Fibroblast of gingiva (primary cell): ENCODE results near the gene PEX14.
A peak's percentile ranks its signal among the peaks of the same experiment; 100 is the strongest.

Source experiments
- DNase-seq: peaks from one replicate; pipeline ENCODE4 v3.0.0-alpha.2; 2011; ENCODE audit warnings: low read depth

The PEX14 gene

GRCh38 chr1:10665930-10666850, 191.4 kb downstream of the PEX14 start:
- peak; percentile 39 for DNase-seq

- DNase-seq = no peak
These were observed 193.4 kb downstream of the PEX14 start for GRCh38 chr1:10667861-10668761.

- no peak for DNase-seq
These were observed 194.8 kb downstream of the PEX14 start for GRCh38 chr1:10669570-10669969.

GRCh38 chr1:10670190-10670589, 195.4 kb downstream of the PEX14 start:
- no peak for DNase-seq

- no peak for DNase-seq
These were observed 196.3 kb downstream of the PEX14 start for GRCh38 chr1:10671090-10671489.

GRCh38 chr1:10671622-10672342, 197.0 kb downstream of the PEX14 start:
- DNase-seq = no peak

GRCh38 chr1:10672343-10673050, 197.7 kb downstream of the PEX14 start:
- no peak for DNase-seq

GRCh38 chr1:10673109-10673711, 198.5 kb downstream of the PEX14 start:
- DNase-seq = no peak

- DNase-seq = no peak
These were observed 199.5 kb downstream of the PEX14 start for GRCh38 chr1:10674222-10674621.

- DNase-seq = no peak
These were observed 200.2 kb downstream of the PEX14 start for GRCh38 chr1:10674700-10675609.

GRCh38 chr1:10675813-10676212, 201.1 kb downstream of the PEX14 start:
- DNase-seq = no peak

GRCh38 chr1:10676963-10677362, 202.2 kb downstream of the PEX14 start:
- no peak for DNase-seq

GRCh38 chr1:10677491-10678391, 203.0 kb downstream of the PEX14 start:
- no peak for DNase-seq

GRCh38 chr1:10678402-10678801, 203.7 kb downstream of the PEX14 start:
- no peak for DNase-seq

GRCh38 chr1:10678852-10679251, 204.1 kb downstream of the PEX14 start:
- no peak for DNase-seq

GRCh38 chr1:10679496-10680220, 204.9 kb downstream of the PEX14 start:
- no peak for DNase-seq
